Measurements from ENCODE around the gene MRPL43.

- TF ChIP-seq ZNF274 (IDR thresholded peaks at IDR 0.05; ENCODE audit: low read depth, low read length) = no peak
- no peak for TF ChIP-seq YY1 (IDR thresholded peaks at IDR 0.05; ENCODE audit: insufficient read depth, insufficient read length)
Measured at GRCh38 chr10:100981178-100981772, 6.0 kb downstream of the MRPL43 start.
